Bronchial smooth muscle cell (primary cell): ENCODE measurements around the gene ACBD7. TPM values are rescaled to one million over a fixed set of nuclear protein-coding genes. Genes with fewer than 3 reads are reported as not detected.

Experiments used
- total RNA-seq: library from RNA; depleted of rRNA; stranded (reverse); fragments of >200 nt; gene quantifications from 2 replicates; pipeline ENCODE4 v1.2.1, GENCODE V29; 2014

The ACBD7 gene
- total RNA-seq = 0.43 and 0.79 TPM in 2 replicates

DNA sequence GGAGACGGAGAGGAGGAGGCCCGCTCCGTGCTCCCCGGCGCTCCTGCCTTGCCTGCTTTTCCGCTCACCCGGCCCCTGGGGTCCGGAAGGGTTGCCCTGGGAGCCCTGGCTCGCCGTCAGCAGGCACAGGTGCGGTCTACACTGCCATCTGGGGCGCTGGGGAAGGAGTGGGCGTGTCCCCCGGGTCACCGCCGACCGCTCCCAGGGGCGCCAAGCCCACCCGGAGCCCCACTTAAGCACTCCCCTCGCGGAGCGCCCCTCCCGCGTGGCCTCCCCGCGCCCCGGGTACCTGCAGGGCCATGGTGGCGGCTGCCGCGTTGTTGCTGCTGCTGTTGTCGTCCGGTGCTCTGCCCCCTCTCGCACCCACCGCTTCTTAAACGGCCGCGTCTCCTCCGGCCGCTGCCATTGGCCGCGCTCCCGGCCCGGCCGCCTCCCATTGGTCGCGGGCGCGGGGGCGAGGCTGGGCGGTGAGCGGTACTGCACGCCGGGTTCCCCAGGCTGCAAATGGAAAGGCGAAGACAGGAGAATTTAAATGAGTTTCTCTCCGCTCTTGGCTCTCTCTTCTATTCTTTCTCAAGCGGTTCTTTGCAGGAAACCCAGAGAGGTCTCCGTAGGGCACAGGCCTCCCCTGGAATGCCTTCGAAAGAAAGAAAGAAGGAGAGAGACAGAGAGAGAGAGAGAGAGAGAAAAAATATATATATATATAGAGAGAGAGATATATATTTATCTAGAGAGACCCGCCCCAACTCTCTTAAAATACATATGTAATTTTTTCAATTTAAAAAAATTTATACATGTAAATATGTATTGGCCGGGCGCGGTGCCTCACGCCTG, at the start of gene ACBD7:
TSS of gene ACBD7 (minus strand) at position 349 of the 834 bp plus-strand sequence. CDS start at position 301, 48 bp downstream.

DNA sequence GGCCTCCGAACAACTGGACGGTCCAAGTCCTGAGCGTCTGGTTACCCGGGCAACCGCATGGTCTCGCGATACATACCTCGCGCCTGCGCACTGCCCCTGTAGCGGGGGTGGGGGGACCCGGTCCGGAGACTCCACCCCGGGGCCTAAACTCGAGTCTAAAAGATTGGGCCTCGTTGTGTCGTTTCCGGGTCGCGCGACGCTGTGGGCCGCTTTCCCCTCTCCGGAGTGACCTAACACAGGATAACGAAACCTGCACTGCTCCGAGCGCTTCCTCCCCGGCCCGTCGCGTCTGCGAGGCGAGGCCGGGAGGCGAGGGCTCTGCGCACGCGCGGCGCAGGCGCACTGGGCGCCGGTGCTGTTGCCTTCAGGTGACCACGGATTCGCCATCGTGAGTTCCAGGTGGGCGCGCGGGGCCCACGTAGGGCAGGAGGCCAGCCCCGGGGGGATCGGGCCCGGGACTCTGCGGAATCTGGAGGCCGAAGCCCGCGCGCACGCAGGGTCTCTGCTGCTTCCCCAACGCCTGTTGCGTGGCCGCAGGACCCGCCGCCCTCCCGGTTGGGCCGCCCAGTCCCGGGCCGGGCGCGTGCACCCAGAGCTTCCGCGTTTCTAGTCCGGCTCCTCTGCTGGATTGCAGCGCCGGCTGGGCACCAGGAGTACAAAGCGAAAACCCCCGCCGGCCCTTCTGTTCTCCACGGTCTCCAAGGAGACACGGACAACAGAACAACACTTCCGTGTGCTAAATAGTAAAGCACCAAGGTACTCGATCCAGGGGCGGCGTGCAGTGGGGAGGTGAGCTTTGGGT, 8.6 kb upstream of the ACBD7 start, which contains the start of gene RPP38:
TSS of gene RPP38 (plus strand) at position 345 of the 802 bp plus-strand sequence. CDS start 5,960 bp downstream, outside the sequence.

DNA sequence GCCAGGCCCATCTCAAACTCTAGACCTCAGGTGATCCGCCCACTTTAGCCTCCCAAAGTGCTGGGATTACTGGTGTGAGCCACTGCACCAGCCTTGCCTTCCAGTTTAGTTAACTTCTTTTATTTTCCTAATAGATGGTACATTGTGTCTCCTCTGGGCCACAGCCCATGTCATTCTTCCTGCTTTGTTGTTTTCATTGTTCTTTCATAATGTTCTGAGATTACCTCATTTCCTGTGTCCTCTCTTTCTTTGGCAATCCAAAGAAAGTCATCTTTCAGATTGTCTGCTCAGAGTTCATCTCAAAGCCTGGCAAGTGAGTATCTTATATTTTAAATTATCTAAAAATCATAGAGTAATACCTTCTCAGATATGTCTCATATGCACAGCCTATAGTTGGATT, 44.9 kb downstream of the ACBD7 start, which contains the start of gene OLAH:
TSS of gene OLAH (plus strand) at position 270 of the 400 bp plus-strand sequence. CDS start 3,346 bp downstream, outside the sequence.

Other genes with a start within 250 kb of the ACBD7 start
- 4.7 and 5.8 TPM in 2 replicates for gene SUV39H2, start 209.9 kb downstream of the ACBD7 start, total RNA-seq
- gene DCLRE1C, start 134.7 kb downstream of the ACBD7 start, total RNA-seq = 4.7 and 11.8 TPM in 2 replicates
- 0.52 TPM in 1 of 2 replicates, not detected in the other for gene MEIG1, start 129.4 kb downstream of the ACBD7 start, total RNA-seq
- gene OLAH, start 44.8 kb downstream of the ACBD7 start, total RNA-seq = not detected in 2 replicates
- 8.5 and 11.0 TPM in 2 replicates for gene RPP38, start 8.6 kb upstream of the ACBD7 start, total RNA-seq
- 27.3 and 37.0 TPM in 2 replicates for gene NMT2, start 79.9 kb upstream of the ACBD7 start, total RNA-seq